ENCODE measurements around the gene PIK3C2B. TPM values are rescaled to one million over a fixed set of nuclear protein-coding genes. Genes with fewer than 3 reads are reported as not detected.

PIK3C2B gene
- total and polyA plus RNA-seq, 4 donors: 2.8 to 14.9 (median 5.4) TPM

DNA sequence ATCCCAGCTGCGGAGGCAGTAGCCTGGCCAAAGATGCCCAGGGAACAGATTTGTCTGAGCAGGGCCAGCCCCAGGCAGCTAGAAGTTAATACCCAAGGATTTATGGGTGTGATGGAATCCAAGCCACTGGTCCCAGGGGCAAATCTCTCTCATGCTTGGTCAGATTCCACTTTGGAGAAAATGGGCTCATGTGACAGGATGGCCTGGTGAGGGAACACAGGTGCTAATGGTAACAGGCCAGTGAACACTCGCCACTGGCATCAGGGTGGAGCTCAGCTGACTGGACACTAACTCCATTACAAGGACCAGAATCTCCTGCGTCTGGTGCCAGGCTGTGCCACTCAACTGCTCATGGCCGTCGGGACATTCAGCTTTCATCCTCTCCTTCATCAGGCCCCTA lies 33.6 kb upstream of the PIK3C2B start:
- Histone ChIP-seq H3K27ac (ENCODE audit: low read depth in 1 of 2, low read length in 2 of 2) (no peak overlapping the region), H3K36me3 (ENCODE audit: control insufficient read depth in 4 of 4, insufficient read depth in 3 of 4, low read depth in 1 of 4, low read length in 3 of 4) (peaks cover 17 to 70% (median 54%) of the 10 kb centered on the region in 4 donors), H3K4me3 (ENCODE audit: low read depth in 1 of 3, low read length in 3 of 3) (no peak overlapping the region), H3K27me3 (ENCODE audit: control insufficient read depth in 4 of 4, insufficient read depth in 4 of 4, low read length in 3 of 4) (no peaks in the 10 kb centered on the region), H3K9me3 (ENCODE audit: control insufficient read depth in 4 of 4, low read length in 3 of 4) (no peaks in the 10 kb centered on the region), H3K9ac (ENCODE audit: low read depth in 1 of 2, low read length in 2 of 2) (no peak overlapping the region), H3K4me1 (ENCODE audit: control insufficient read depth in 4 of 4, insufficient read depth in 4 of 4, low read length in 3 of 4) (no peaks in the 10 kb centered on the region)
- no peak for TF ChIP-seq TAF1 (conservative IDR thresholded peaks at IDR 0.05)
- no peak for TF ChIP-seq EGR1 (IDR thresholded peaks at IDR 0.05; ENCODE audit: low read depth in 2 of 2)
- no peak for TF ChIP-seq MAX (IDR thresholded peaks at IDR 0.05)
- no peak for TF ChIP-seq JUND (IDR thresholded peaks at IDR 0.05)
- TF ChIP-seq HNF4A (conservative IDR thresholded peaks at IDR 0.05): no peak
- TF ChIP-seq RAD21 (IDR thresholded peaks at IDR 0.05): no peak
- TF ChIP-seq REST (IDR thresholded peaks at IDR 0.05): no peak
- no peak for TF ChIP-seq FOXA2 (IDR thresholded peaks at IDR 0.05)
- TF ChIP-seq, protein P1, sequence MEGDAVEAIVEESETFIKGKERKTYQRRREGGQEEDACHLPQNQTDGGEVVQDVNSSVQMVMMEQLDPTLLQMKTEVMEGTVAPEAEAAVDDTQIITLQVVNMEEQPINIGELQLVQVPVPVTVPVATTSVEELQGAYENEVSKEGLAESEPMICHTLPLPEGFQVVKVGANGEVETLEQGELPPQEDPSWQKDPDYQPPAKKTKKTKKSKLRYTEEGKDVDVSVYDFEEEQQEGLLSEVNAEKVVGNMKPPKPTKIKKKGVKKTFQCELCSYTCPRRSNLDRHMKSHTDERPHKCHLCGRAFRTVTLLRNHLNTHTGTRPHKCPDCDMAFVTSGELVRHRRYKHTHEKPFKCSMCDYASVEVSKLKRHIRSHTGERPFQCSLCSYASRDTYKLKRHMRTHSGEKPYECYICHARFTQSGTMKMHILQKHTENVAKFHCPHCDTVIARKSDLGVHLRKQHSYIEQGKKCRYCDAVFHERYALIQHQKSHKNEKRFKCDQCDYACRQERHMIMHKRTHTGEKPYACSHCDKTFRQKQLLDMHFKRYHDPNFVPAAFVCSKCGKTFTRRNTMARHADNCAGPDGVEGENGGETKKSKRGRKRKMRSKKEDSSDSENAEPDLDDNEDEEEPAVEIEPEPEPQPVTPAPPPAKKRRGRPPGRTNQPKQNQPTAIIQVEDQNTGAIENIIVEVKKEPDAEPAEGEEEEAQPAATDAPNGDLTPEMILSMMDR (IDR thresholded peaks at IDR 0.05; ENCODE audit: low read depth, low read length, missing input control): no peak
- TF ChIP-seq FOXA1 (IDR thresholded peaks at IDR 0.05): no peak
- TF ChIP-seq RXRA (IDR thresholded peaks at IDR 0.05): no peak
- no peak for TF ChIP-seq NR2F2 (IDR thresholded peaks at IDR 0.05)
- no peak for TF ChIP-seq GABPA (IDR thresholded peaks at IDR 0.05 in 1 of 2, conservative IDR thresholded peaks at IDR 0.05 in 1 of 2)
- no peak for TF ChIP-seq ATF3 (IDR thresholded peaks at IDR 0.05)
- no peak for TF ChIP-seq SP1 (IDR thresholded peaks at IDR 0.05)
- TF ChIP-seq, protein P2, sequence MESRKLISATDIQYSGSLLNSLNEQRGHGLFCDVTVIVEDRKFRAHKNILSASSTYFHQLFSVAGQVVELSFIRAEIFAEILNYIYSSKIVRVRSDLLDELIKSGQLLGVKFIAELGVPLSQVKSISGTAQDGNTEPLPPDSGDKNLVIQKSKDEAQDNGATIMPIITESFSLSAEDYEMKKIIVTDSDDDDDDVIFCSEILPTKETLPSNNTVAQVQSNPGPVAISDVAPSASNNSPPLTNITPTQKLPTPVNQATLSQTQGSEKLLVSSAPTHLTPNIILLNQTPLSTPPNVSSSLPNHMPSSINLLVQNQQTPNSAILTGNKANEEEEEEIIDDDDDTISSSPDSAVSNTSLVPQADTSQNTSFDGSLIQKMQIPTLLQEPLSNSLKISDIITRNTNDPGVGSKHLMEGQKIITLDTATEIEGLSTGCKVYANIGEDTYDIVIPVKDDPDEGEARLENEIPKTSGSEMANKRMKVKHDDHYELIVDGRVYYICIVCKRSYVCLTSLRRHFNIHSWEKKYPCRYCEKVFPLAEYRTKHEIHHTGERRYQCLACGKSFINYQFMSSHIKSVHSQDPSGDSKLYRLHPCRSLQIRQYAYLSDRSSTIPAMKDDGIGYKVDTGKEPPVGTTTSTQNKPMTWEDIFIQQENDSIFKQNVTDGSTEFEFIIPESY (IDR thresholded peaks at IDR 0.05): no peak
- WGBS: 98% methylated on average over 5 of the region's 5 CpGs
- no peak for DNase-seq (ENCODE audit: low spot score)

- peaks cover 16 to 40% (median 32%) of the 10 kb centered on the region in 4 donors for H3K36me3 ChIP-seq (ENCODE audit: control insufficient read depth in 4 of 4, insufficient read depth in 3 of 4, low read depth in 1 of 4, low read length in 3 of 4)
- no peaks in the 10 kb centered on the region for H3K27me3 ChIP-seq (ENCODE audit: control insufficient read depth in 4 of 4, insufficient read depth in 4 of 4, low read length in 3 of 4)
- peaks cover 0 to 3% (median under 1%) of the 10 kb centered on the region in 4 donors for H3K4me1 ChIP-seq (ENCODE audit: control insufficient read depth in 4 of 4, insufficient read depth in 4 of 4, low read length in 3 of 4)
- H3K9me3 ChIP-seq (ENCODE audit: control insufficient read depth in 4 of 4, low read length in 3 of 4): no peaks in the 10 kb centered on the region
- no peak overlapping the region for H3K9ac ChIP-seq (ENCODE audit: low read depth in 1 of 2, low read length in 2 of 2)
- WGBS: 81% methylated on average over 3 of the region's 3 CpGs
- DNase-seq (ENCODE audit: low spot score): no peak
- no peak overlapping the region for H3K4me3 ChIP-seq (ENCODE audit: low read depth in 1 of 3, low read length in 3 of 3)
- no peak overlapping the region for H3K27ac ChIP-seq (ENCODE audit: low read depth in 1 of 2, low read length in 2 of 2)
- no peak for TF ChIP-seq REST (IDR thresholded peaks at IDR 0.05)
- no peak for TF ChIP-seq FOXA1 (IDR thresholded peaks at IDR 0.05)
- no peak for TF ChIP-seq SP1 (IDR thresholded peaks at IDR 0.05)
- TF ChIP-seq HNF4G (IDR thresholded peaks at IDR 0.05): no peak
- TF ChIP-seq, protein P1 (IDR thresholded peaks at IDR 0.05; ENCODE audit: low read depth, low read length, missing input control): no peak
Measured at GRCh38 chr1:204524986-204525385, 30.4 kb upstream of the PIK3C2B start.
